H54 (cell line): ENCODE data around the gene PNPT1.
"Not testable (repeated sequence)": the region's sequence is repeated elsewhere in the genome, so short reads cannot be mapped to it uniquely, and the experiment has no call there.

ENCODE experiments used
- DNase-seq: peaks from one replicate; pipeline ENCODE4 v3.0.0; 2011; ENCODE audit warnings: low spot score, mixed read lengths; ENCODE audit not compliant: insufficient read length
- FAIRE-seq: peaks from 3 replicates; lab custom pipeline; 2011; peaks lifted over from hg19 to GRCh38; lab: Jason Lieb, UNC
- POLR2A ChIP-seq: IDR thresholded peaks from 2 replicates; pipeline ENCODE4 v1.6.1; 2011; ENCODE audit warnings: low read depth, mild to moderate bottlenecking, low read length

The PNPT1 gene

DNA sequence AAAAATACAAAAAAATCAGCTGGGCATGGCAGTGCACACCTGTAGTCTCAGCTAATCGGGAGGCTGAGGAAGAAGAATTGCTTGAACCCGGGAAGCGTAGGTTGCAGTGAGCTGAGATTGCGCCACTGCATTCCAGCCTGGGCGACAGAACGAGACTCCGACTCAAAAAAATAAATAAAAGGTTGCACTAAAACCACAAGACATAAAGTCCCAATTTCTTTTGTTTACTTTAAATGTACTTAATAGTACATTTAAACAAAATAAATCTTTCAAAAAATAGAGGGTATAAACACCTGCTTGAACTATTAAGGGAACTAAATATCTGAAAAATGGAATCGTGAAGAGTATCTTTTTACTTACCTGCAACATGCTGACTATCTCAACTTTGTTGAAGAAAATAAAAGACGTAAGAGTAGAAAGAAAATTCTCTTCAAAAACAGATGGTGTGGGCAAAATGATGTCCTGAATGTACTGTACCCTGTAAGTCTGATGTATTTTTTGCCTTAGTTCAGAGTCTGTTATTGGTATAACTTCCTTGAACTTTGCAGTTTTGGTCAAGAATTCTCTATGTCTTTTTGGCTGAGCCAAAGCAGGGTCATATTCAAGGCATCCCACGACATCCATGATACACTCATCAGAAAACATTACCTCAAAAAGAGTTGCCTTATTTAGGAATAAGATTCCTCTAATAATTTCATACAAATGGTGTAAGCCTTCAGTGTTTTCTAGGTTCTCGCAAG, 95.4 kb downstream of the PNPT1 start:
- DNase-seq (no peak), FAIRE-seq (no peak)
- TF ChIP-seq POLR2A, result no peak

- DNase-seq, FAIRE-seq: not testable (repeated sequence)
Observed at GRCh38 chr2:55596795-55597194, 96.8 kb downstream of the PNPT1 start.

DNA sequence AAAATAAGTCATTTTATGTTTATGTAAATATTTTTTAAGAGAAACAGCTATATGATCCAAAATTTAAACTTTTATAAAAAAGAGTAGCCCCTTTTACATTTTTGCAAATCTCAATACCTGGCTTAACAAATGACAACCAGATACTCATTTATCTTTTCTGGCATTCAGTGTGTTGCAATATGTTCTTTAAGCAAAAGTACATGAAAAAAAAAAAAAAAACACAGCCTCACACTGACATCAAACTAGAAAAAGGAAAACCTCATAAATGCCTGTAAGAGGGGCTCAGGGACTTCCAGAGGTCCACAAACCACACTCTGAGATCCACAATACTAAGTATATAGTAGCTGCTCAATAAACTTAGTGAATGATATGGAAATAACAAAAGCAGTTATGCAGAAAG, 98.1 kb downstream of the PNPT1 start:
- FAIRE-seq (no peak), DNase-seq (no peak)
- no peak for TF ChIP-seq POLR2A

DNA sequence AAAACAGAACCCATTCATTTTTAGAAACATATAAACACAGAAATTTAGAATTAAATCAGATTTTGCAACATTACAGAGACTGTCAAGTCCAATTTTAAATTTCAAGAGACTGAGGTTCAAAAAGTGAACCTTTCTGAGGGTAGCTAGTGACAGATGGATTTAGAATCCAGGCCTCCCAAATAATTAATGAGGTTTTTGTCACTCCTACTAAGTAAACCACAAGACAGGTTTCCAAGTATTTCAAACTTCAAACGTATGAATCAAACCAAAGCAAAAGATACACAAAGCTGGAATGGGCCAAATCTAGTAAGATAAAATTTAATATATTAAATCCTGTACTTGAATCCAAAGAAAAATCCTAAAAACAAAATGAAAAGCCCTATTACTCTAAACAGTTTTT, 101.5 kb downstream of the PNPT1 start:
- FAIRE-seq, result no peak
- TF ChIP-seq POLR2A, result no peak
- DNase-seq, result no peak

DNA sequence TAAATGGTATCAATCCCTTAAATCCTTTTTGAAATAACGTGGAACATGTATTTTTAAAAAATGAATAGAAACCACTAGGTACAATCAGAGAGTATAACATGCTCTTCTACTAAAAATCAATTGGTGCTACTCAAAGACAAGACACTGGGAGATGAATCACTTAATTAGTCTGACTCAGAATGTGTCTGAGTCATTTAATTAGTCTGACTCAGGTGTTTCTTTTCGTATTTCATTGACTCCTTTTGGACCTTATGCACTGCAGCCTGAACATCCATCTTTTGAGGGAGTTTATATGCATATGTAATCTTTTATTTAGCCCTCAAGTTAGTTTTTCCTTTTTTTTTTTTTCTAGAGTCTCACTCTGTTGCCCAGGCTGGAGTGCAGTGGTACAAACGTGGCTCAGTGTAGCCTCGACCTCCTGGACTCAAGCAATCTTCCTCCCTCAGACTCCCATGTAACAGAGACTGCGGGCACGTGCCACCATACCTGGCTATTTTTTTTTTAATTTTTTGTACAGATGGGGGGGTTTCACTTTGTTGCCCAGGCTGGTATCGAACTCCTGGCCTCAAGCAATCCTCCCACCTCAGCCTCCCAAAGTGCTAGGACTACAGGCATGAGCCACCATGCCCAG, 102.7 kb downstream of the PNPT1 start:
- FAIRE-seq, result peak; percentile 94
- DNase-seq, result peak; percentile 23
- TF ChIP-seq POLR2A, result no peak

- DNase-seq (no peak), FAIRE-seq (peak; percentile 68)
- TF ChIP-seq POLR2A, result no peak
Observed at GRCh38 chr2:55585451-55586080, 108.1 kb downstream of the PNPT1 start.
